PFSK-1 (cell line): ENCODE measurements around the gene LRRC4B.

Source experiments
- FOXP2 ChIP-seq: optimal IDR thresholded peaks from 2 replicates; pipeline ENCODE3; 2011; ENCODE audit warnings: borderline replicate concordance, control low read depth, inconsistent platforms; ENCODE audit not compliant: insufficient read depth; ENCODE audit errors: extremely low read length, extremely low read depth
- POLR2AphosphoS5 ChIP-seq: IDR thresholded peaks from 2 replicates; pipeline ENCODE4 v1.6.1; 2012; ENCODE audit warnings: low read depth, mild to moderate bottlenecking, control low read depth, low read length, moderate library complexity
- REST ChIP-seq, 2 experiments: IDR thresholded peaks; 2 replicates each; pipeline versions ENCODE4 v1.6.1 to v1.8.0; 2011 to 2012; ENCODE audit warnings: low read depth in 2 of 2, low read length in 2 of 2, control low read depth in 1 of 2, inconsistent platforms in 1 of 2, mild to moderate bottlenecking in 1 of 2, moderate library complexity in 1 of 2; ENCODE audit not compliant: insufficient read depth in 1 of 2
- SIN3A ChIP-seq: IDR thresholded peaks from 2 replicates; pipeline ENCODE4 v1.6.1; 2012; ENCODE audit warnings: mild to moderate bottlenecking, low read length, moderate library complexity, borderline replicate concordance; ENCODE audit not compliant: insufficient read depth
- TAF1 ChIP-seq: IDR thresholded peaks from 2 replicates; pipeline ENCODE4 v1.6.1; 2012; ENCODE audit warnings: low read length, control low read depth, borderline replicate concordance; ENCODE audit not compliant: insufficient read depth

LRRC4B gene

GRCh38 chr19:50562329-50562728, 5.9 kb downstream of the LRRC4B start:
- no peak for TF ChIP-seq REST (IDR thresholded peaks at IDR 0.05; ENCODE audit: insufficient read depth in 1 of 2, low read depth in 2 of 2, low read length in 2 of 2)
- no peak for TF ChIP-seq FOXP2
- TF ChIP-seq POLR2AphosphoS5 = no peak
- TF ChIP-seq SIN3A = no peak
- no peak for TF ChIP-seq TAF1

GRCh38 chr19:50559636-50560035, 8.6 kb downstream of the LRRC4B start:
- TF ChIP-seq POLR2AphosphoS5 = no peak
- no peak for TF ChIP-seq SIN3A
- TF ChIP-seq FOXP2 = no peak
- TF ChIP-seq TAF1 = no peak
- TF ChIP-seq REST (IDR thresholded peaks at IDR 0.05; ENCODE audit: insufficient read depth in 1 of 2, low read depth in 2 of 2, low read length in 2 of 2) = no peak

GRCh38 chr19:50558449-50558848, 9.8 kb downstream of the LRRC4B start:
- TF ChIP-seq REST (IDR thresholded peaks at IDR 0.05; ENCODE audit: insufficient read depth in 1 of 2, low read depth in 2 of 2, low read length in 2 of 2) = no peak
- TF ChIP-seq TAF1 = no peak
- TF ChIP-seq FOXP2 = no peak
- no peak for TF ChIP-seq SIN3A
- TF ChIP-seq POLR2AphosphoS5 = no peak

- TF ChIP-seq SIN3A (no peak), FOXP2 (no peak), REST (IDR thresholded peaks at IDR 0.05; ENCODE audit: insufficient read depth in 1 of 2, low read depth in 2 of 2, low read length in 2 of 2) (no peak), POLR2AphosphoS5 (no peak), TAF1 (no peak)
Observed at GRCh38 chr19:50558039-50558438, 10.2 kb downstream of the LRRC4B start.

GRCh38 chr19:50557009-50557613, 11.1 kb downstream of the LRRC4B start:
- TF ChIP-seq POLR2AphosphoS5 (no peak), REST (IDR thresholded peaks at IDR 0.05; ENCODE audit: insufficient read depth in 1 of 2, low read depth in 2 of 2, low read length in 2 of 2) (no peak), FOXP2 (no peak), SIN3A (no peak), TAF1 (no peak)
